GM12878 (cell line): Measurements from ENCODE around the gene SIGLEC11.

Source experiments
- CTCF ChIP-seq, 3 experiments: IDR thresholded peaks in 2 of 3; conservative IDR thresholded peaks in 1 of 3; 2 replicates each; pipeline ENCODE4 v1.5.1; 2011; ENCODE audit warnings: low read depth in 3 of 3, low read length in 3 of 3, mild to moderate bottlenecking in 3 of 3, control low read depth in 2 of 3, moderate library complexity in 2 of 3, inconsistent platforms in 1 of 3, mixed read lengths in 1 of 3; ENCODE audit not compliant: control insufficient read depth in 2 of 3, insufficient read depth in 1 of 3; ENCODE audit errors: extremely low read depth in 1 of 3
- EGR1 ChIP-seq, 2 experiments: IDR thresholded peaks; 1 replicate in 1 of 2; 2 replicates in 1 of 2; pipeline ENCODE4 v1.6.1; 2011 to 2012; ENCODE audit warnings: low read depth in 2 of 2, low read length in 2 of 2, borderline replicate concordance in 1 of 2, mild to moderate bottlenecking in 1 of 2, moderate library complexity in 1 of 2
- EP300 ChIP-seq, 2 experiments: fragments of 150-350 bp in 1 of 2; IDR thresholded peaks; 2 replicates each; pipeline ENCODE4 v1.6.1; 2011 to 2012; ENCODE audit warnings: low read depth in 2 of 2, low read length in 2 of 2, borderline replicate concordance in 1 of 2, improper control_type of control experiment in 1 of 2, inconsistent platforms in 1 of 2; ENCODE audit not compliant: control insufficient read depth in 1 of 2
- IKZF2 ChIP-seq, 2 experiments: fragments of 450-650 bp; IDR thresholded peaks; 2 replicates each; pipeline ENCODE4 v1.6.1; 2017; ENCODE audit warnings: mild to moderate bottlenecking in 2 of 2, moderate library complexity in 2 of 2
- MTA2 ChIP-seq: fragments of 450-650 bp; IDR thresholded peaks from 2 replicates; pipeline ENCODE4 v1.6.1; 2016; ENCODE audit warnings: low read depth, mild to moderate bottlenecking, moderate library complexity
- POLR2A ChIP-seq: IDR thresholded peaks from 2 replicates; pipeline ENCODE4 v1.6.1; 2011; ENCODE audit warnings: low read depth, mild to moderate bottlenecking, low read length
- SKIL ChIP-seq: fragments of 450-650 bp; IDR thresholded peaks from 2 replicates; pipeline ENCODE4 v1.6.1; 2017; ENCODE audit warnings: mild to moderate bottlenecking, low read depth, inconsistent platforms; ENCODE audit not compliant: poor library complexity, severe bottlenecking
- SUZ12 ChIP-seq: fragments of 200-600 bp; sonication (generic); IDR thresholded peaks from one replicate; pipeline ENCODE4 v1.6.1; 2018; ENCODE audit warnings: antibody characterized with exemption, mild to moderate bottlenecking; ENCODE audit not compliant: unreplicated experiment
- TARDBP ChIP-seq: IDR thresholded peaks from 2 replicates; pipeline ENCODE4 v1.6.1; 2016; ENCODE audit warnings: borderline replicate concordance
- USF1 ChIP-seq: IDR thresholded peaks from 2 replicates; pipeline ENCODE4 v1.6.1; 2011; ENCODE audit warnings: borderline replicate concordance, low read depth, mild to moderate bottlenecking, moderate library complexity, mixed read lengths, low read length; ENCODE audit not compliant: insufficient read depth; ENCODE audit errors: extremely low read length

GRCh38 chr19:50000038-50000840, 39.3 kb upstream of the SIGLEC11 start:
- TF ChIP-seq SUZ12 (no peak), SKIL (no peak), CTCF (IDR thresholded peaks at IDR 0.05 in 2 of 3, conservative IDR thresholded peaks at IDR 0.05 in 1 of 3; ENCODE audit: control insufficient read depth in 2 of 3, extremely low read depth in 1 of 3, insufficient read depth in 1 of 3, low read depth in 3 of 3, low read length in 3 of 3) (no peak), TARDBP (no peak), POLR2A (no peak), EP300 (IDR thresholded peaks at IDR 0.05; ENCODE audit: borderline replicate concordance in 1 of 2, control insufficient read depth in 1 of 2, low read depth in 2 of 2, low read length in 2 of 2) (no peak), MTA2 (no peak), USF1 (no peak), IKZF2 (IDR thresholded peaks at IDR 0.05) (no peak), EGR1 (IDR thresholded peaks at IDR 0.05; ENCODE audit: borderline replicate concordance in 1 of 2, low read depth in 2 of 2, low read length in 2 of 2) (no peak)
